ENCODE results near the gene ZFPL1.

DNA sequence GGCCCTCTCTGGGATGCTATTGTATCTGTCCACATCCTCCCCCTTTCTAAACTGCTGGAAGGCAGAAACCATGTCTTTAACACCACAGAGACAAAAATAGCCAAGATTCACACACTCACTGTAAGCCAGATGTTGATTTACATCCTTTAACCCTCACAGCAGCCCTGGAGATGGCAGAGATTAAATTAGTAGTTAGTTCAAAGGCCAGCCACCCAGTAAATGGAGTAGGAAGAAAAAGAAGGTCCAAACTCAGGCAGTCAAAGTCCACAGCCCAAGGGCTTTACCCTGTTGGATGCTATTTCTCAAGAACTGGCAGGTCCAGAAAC lies 35.6 kb downstream of the ZFPL1 start:
- TF ChIP-seq, protein P1, sequence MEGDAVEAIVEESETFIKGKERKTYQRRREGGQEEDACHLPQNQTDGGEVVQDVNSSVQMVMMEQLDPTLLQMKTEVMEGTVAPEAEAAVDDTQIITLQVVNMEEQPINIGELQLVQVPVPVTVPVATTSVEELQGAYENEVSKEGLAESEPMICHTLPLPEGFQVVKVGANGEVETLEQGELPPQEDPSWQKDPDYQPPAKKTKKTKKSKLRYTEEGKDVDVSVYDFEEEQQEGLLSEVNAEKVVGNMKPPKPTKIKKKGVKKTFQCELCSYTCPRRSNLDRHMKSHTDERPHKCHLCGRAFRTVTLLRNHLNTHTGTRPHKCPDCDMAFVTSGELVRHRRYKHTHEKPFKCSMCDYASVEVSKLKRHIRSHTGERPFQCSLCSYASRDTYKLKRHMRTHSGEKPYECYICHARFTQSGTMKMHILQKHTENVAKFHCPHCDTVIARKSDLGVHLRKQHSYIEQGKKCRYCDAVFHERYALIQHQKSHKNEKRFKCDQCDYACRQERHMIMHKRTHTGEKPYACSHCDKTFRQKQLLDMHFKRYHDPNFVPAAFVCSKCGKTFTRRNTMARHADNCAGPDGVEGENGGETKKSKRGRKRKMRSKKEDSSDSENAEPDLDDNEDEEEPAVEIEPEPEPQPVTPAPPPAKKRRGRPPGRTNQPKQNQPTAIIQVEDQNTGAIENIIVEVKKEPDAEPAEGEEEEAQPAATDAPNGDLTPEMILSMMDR (IDR thresholded peaks at IDR 0.05), result no peak
- no peak for TF ChIP-seq POLR2A (IDR thresholded peaks at IDR 0.05)

Data from heart left ventricle (tissue), 13 donors.